HG03060 (cell line): ENCODE measurements around the gene RBM14.

ENCODE experiments used
- ATAC-seq: cut with Tn5 transposase; IDR thresholded peaks from one replicate; pipeline ENCODE4 v1.9.1; 2021; ENCODE audit warnings: low read depth, moderate number of reproducible peaks; ENCODE audit not compliant: unreplicated experiment

RBM14 gene

GRCh38 chr11:66676282-66676919, 60.0 kb downstream of the RBM14 start:
- ATAC-seq = no peak
